ENCODE data around the gene TICRR. TPM values are rescaled to one million over a fixed set of nuclear protein-coding genes. Genes with fewer than 3 reads are reported as not detected.

Gene TICRR
- total and polyA plus RNA-seq, 2 of the 8 experiments (the other 6 are each of a cell fraction or from before 2014, with no cell fraction given): 13.1 to 34.8 TPM

DNA sequence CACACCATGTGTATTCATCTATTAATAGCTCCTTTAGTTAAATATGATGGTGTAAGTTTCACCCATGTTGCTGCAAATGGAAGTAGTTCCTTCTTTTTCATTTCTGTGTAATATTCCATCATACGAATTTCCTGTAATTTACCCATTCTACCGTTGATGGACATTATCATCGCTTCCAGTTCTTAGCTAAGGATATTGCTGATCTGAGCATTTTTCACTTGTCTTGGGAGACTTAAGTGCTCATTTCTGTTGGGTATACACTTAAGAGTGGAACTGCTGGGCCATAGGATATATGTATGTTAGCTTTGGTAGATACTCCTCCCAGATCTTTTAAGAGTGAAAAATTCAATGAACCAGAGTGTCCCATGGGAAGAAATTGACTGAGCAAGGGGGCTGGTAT lies 92.9 kb downstream of the TICRR start:
- H2BK5ac ChIP-seq (ENCODE audit: low read depth, low read length): no peak overlapping the region

More for the DNA sequence above, 92.9 kb downstream of the TICRR start:
- ChIA-PET POLR2A (ENCODE audit: partially characterized antibody) (no interaction called here), CTCF (ENCODE audit: partially characterized antibody) (interaction anchor here (0.9 to 1.4 kb wide), 8 partner anchors 11 to 207 kb away, joined by 3 to 5 read pairs (median 3); partner anchors contain the start of gene PLIN1)
- H3K4me2 ChIP-seq (ENCODE audit: insufficient read depth in 1 of 2, low read depth in 2 of 2, low read length in 2 of 2): no peak overlapping the region
- H3K23ac ChIP-seq (ENCODE audit: insufficient read length): no peak overlapping the region
- TF ChIP-seq ZNF274 (IDR thresholded peaks at IDR 0.05; ENCODE audit: borderline replicate concordance, extremely low read depth, low read length): no peak
- no peak for TF ChIP-seq NRF1 (IDR thresholded peaks at IDR 0.05; ENCODE audit: low read depth, low read length)
- TF ChIP-seq KDM5A (IDR thresholded peaks at IDR 0.05; ENCODE audit: low read length): no peak
- no peak for TF ChIP-seq TCF12 (IDR thresholded peaks at IDR 0.05; ENCODE audit: low read depth, low read length)
- no peak for TF ChIP-seq SRF (IDR thresholded peaks at IDR 0.05; ENCODE audit: low read depth, low read length)
- H4K8ac ChIP-seq (ENCODE audit: extremely low read depth, insufficient read depth, low read length): no peak overlapping the region
- H3K23me2 ChIP-seq (ENCODE audit: low read depth, low read length): no peaks in the 10 kb centered on the region; the same call in 1 of the 2 replicates
- no peak overlapping the region for H3K4me3 ChIP-seq (ENCODE audit: extremely low read depth in 1 of 4, insufficient read depth in 2 of 4, low read depth in 3 of 4, low read length in 4 of 4)
- no peak overlapping the region for H3K56ac ChIP-seq (replicated peaks; ENCODE audit: insufficient read length, low read depth, low read length)
- H2BK120ac ChIP-seq (replicated peaks; ENCODE audit: low read depth, low read length): no peak overlapping the region
- no peak for DNase-seq (ENCODE audit: low read depth in 1 of 2, low spot score in 2 of 2)
- no peaks in the 10 kb centered on the region for H3K9me3 ChIP-seq (ENCODE audit: insufficient read depth in 2 of 2, low read depth in 1 of 2, low read length in 1 of 2)
- H4K20me1 ChIP-seq (replicated peaks in 1 of 2; ENCODE audit: control insufficient read depth in 1 of 2, insufficient read depth in 2 of 2, low read length in 2 of 2): no peaks in the 10 kb centered on the region
- WGBS, 2 experiments (ENCODE audit: extremely low coverage in 1 of 2, insufficient coverage in 1 of 2, insufficient read length in 1 of 2, insufficient replicate concordance in 2 of 2, low coverage in 1 of 2, low lambda C conversion rate in 2 of 2, missing lambda C conversion rate in 1 of 2): 87% methylated on average over 3 of the region's 3 CpGs; no CpG with 5 or more reads in 1 of the 2 experiments
- FAIRE-seq: no peak
- H4K5ac ChIP-seq (ENCODE audit: insufficient read length, low read depth, low read length): no peak overlapping the region
- no peaks in the 10 kb centered on the region for H3K79me2 ChIP-seq (ENCODE audit: control insufficient read depth in 1 of 2, insufficient read depth in 2 of 2, low read length in 2 of 2)
- H4K91ac ChIP-seq (replicated peaks; ENCODE audit: insufficient read length, low read length): no peak overlapping the region
- H3K27ac ChIP-seq (ENCODE audit: low read depth, low read length): no peak overlapping the region
- H2BK15ac ChIP-seq (ENCODE audit: low read length): no peak overlapping the region
- no peak overlapping the region for H3K18ac ChIP-seq (ENCODE audit: extremely low read depth, low read length)
- H3K9ac ChIP-seq (replicated peaks in 1 of 4; ENCODE audit: extremely low read depth in 1 of 4, low read depth in 3 of 4, low read length in 3 of 4): no peak overlapping the region
- no peaks in the 10 kb centered on the region for H3K79me1 ChIP-seq (ENCODE audit: low read depth, low read length)
- no peak overlapping the region for H3K4ac ChIP-seq (replicated peaks; ENCODE audit: insufficient read length, low read depth, low read length)
- no peak overlapping the region for H2BK12ac ChIP-seq (ENCODE audit: low read depth, low read length)
- no peaks in the 10 kb centered on the region for H3K36me3 ChIP-seq (ENCODE audit: control insufficient read depth in 2 of 4, insufficient read depth in 4 of 4, low read length in 3 of 4)
- H2BK20ac ChIP-seq (ENCODE audit: low read length): no peak overlapping the region
- H2AK5ac ChIP-seq (ENCODE audit: low read depth, low read length): no peak overlapping the region
- no peak overlapping the region for H3K14ac ChIP-seq (ENCODE audit: insufficient read length)
- no peak overlapping the region for H2AFZ ChIP-seq (ENCODE audit: low read length)
- H3K27me3 ChIP-seq (replicated peaks in 1 of 4; ENCODE audit: control insufficient read depth in 3 of 4, extremely low read depth in 1 of 4, insufficient read depth in 3 of 4, low read length in 3 of 4): peaks cover 0 to 20% (median 12%) of the 10 kb centered on the region in 4 experiments; a peak in 5 of 7 replicates
- peaks cover 0 to 11% (median 7%) of the 10 kb centered on the region in 4 experiments; a peak in 6 of 7 replicates for H3K4me1 ChIP-seq (replicated peaks in 1 of 4; ENCODE audit: control insufficient read depth in 3 of 4, insufficient read depth in 4 of 4, low read length in 3 of 4)
